GM12865 (cell line): ENCODE measurements around the gene BIRC7.

Experiments
- DNase-seq: peaks from one replicate; pipeline ENCODE4 v3.0.0; 2010; ENCODE audit warnings: low read depth
- H3K4me3 ChIP-seq: 2 replicates; pipeline ENCODE4 v1.5.1; 2011; ENCODE audit warnings: mild to moderate bottlenecking, low read depth, low read length, control low read depth
- CTCF ChIP-seq: IDR thresholded peaks from 2 replicates; pipeline ENCODE4 v1.5.1; 2011; ENCODE audit warnings: low read length, control low read depth, low read depth, inconsistent platforms; ENCODE audit not compliant: insufficient read depth; ENCODE audit errors: missing control alignments

The BIRC7 gene

GRCh38 chr20:63288581-63289251, 53.0 kb downstream of the BIRC7 start:
- no peak for DNase-seq
- H3K4me3 ChIP-seq: no peak overlapping the region
- TF ChIP-seq CTCF: no peak

GRCh38 chr20:63289311-63290135, 53.8 kb downstream of the BIRC7 start:
- no peak for TF ChIP-seq CTCF
- no peak overlapping the region for H3K4me3 ChIP-seq
- no peak for DNase-seq
